H1 (cell line): ENCODE results near the gene POLRMT. TPM values are rescaled to one million over a fixed set of nuclear protein-coding genes. Genes with fewer than 3 reads are reported as not detected.
A peak's percentile ranks its signal among the peaks of the same experiment; 100 is the strongest.

Source experiments
- CTCF ChIA-PET: fragments of 300-600 bp; sonication (Branson Sonifier 250); formaldehyde crosslinking; loops from one replicate; lab custom pipeline; 2021; ENCODE audit not compliant: partially characterized antibody; lab: Charles Lee
- POLR2A ChIA-PET: fragments of 300-600 bp; sonication (Branson Sonifier 250); formaldehyde crosslinking; loops from one replicate; lab custom pipeline; 2021; ENCODE audit warnings: inconsistent platforms; ENCODE audit not compliant: partially characterized antibody; lab: Charles Lee
- DNase-seq, 2 experiments: peaks; one replicate each; pipeline versions ENCODE4 v3.0.0 to v3.0.0-alpha.2; 2010 to 2022; ENCODE audit warnings: low spot score in 2 of 2, low read depth in 1 of 2, mixed read lengths in 1 of 2
- FAIRE-seq: peaks from 2 replicates; lab custom pipeline; 2011; peaks lifted over from hg19 to GRCh38; lab: Jason Lieb, UNC
- H2AFZ ChIP-seq: 2 replicates; pipeline ENCODE4 v1.8.1; 2012; ENCODE audit warnings: low read length, inconsistent platforms
- H2AK5ac ChIP-seq: 2 replicates; pipeline ENCODE4 v1.6.1; 2013; ENCODE audit warnings: low read depth, low read length
- H2BK120ac ChIP-seq: replicated peaks from 2 replicates; pipeline ENCODE3; 2013; ENCODE audit warnings: low read depth, low read length, inconsistent platforms
- H2BK12ac ChIP-seq: 2 replicates; pipeline ENCODE4 v1.6.1; 2013; ENCODE audit warnings: low read depth, low read length
- H2BK15ac ChIP-seq: 2 replicates; pipeline ENCODE4 v1.6.1; 2013; ENCODE audit warnings: low read length
- H2BK20ac ChIP-seq: 2 replicates; pipeline ENCODE4 v1.6.1; 2013; ENCODE audit warnings: low read length
- H2BK5ac ChIP-seq: 2 replicates; pipeline ENCODE4 v1.6.1; 2013; ENCODE audit warnings: low read depth, low read length
- H3K14ac ChIP-seq: 2 replicates; pipeline ENCODE4 v1.6.1; 2013; ENCODE audit warnings: inconsistent platforms; ENCODE audit not compliant: insufficient read length
- H3K18ac ChIP-seq: 2 replicates; pipeline ENCODE4 v1.6.1; 2013; ENCODE audit warnings: low read length; ENCODE audit errors: extremely low read depth
- H3K23ac ChIP-seq: 2 replicates; pipeline ENCODE4 v1.6.1; 2013; ENCODE audit warnings: inconsistent platforms; ENCODE audit not compliant: insufficient read length
- H3K23me2 ChIP-seq: 2 replicates; pipeline ENCODE4 v1.6.1; 2013; ENCODE audit warnings: low read depth, low read length
- H3K27ac ChIP-seq: 2 replicates; pipeline ENCODE4 v1.6.1; 2011; ENCODE audit warnings: low read depth, low read length, inconsistent platforms
- H3K27me3 ChIP-seq, 4 experiments: replicated peaks in 1 of 4; 1 replicate in 1 of 4; 2 replicates in 3 of 4; pipeline versions ENCODE4 v1.6.1 to v1.8.1; 2011 to 2013; ENCODE audit warnings: low read length in 3 of 4, mild to moderate bottlenecking in 3 of 4, inconsistent platforms in 2 of 4, mixed read lengths in 2 of 4, moderate library complexity in 1 of 4; ENCODE audit not compliant: control insufficient read depth in 3 of 4, insufficient read depth in 3 of 4; ENCODE audit errors: extremely low read depth in 1 of 4
- H3K36me3 ChIP-seq, 4 experiments: 2 replicates each; pipeline versions ENCODE4 v1.6.1 to v1.8.1; 2011 to 2013; ENCODE audit warnings: mild to moderate bottlenecking in 4 of 4, low read length in 3 of 4, moderate library complexity in 2 of 4, control low read depth in 1 of 4, inconsistent platforms in 1 of 4; ENCODE audit not compliant: insufficient read depth in 4 of 4, control insufficient read depth in 2 of 4
- H3K4ac ChIP-seq: replicated peaks from 2 replicates; pipeline ENCODE3; 2013; ENCODE audit warnings: low read length, low read depth, mixed read lengths, inconsistent platforms; ENCODE audit not compliant: insufficient read length
- H3K4me1 ChIP-seq, 4 experiments: replicated peaks in 1 of 4; 1 replicate in 1 of 4; 2 replicates in 3 of 4; pipeline versions ENCODE4 v1.6.1 to v1.8.1; 2011 to 2013; ENCODE audit warnings: low read length in 3 of 4, inconsistent platforms in 2 of 4, mixed read lengths in 1 of 4; ENCODE audit not compliant: insufficient read depth in 4 of 4, control insufficient read depth in 3 of 4
- H3K4me2 ChIP-seq, 2 experiments: 2 replicates each; pipeline versions ENCODE4 v1.6.1 to v1.8.1; 2011 to 2013; ENCODE audit warnings: low read depth in 2 of 2, low read length in 2 of 2, control low read depth in 1 of 2, inconsistent platforms in 1 of 2, mild to moderate bottlenecking in 1 of 2; ENCODE audit not compliant: insufficient read depth in 1 of 2
- H3K4me3 ChIP-seq, 4 experiments: fragments of 200-600, 300-600 bp in 1 of 4; sonication (generic), shearing (Covaris generic), sonication (Bioruptor Twin) in 1 of 4; 2 replicates each; pipeline versions ENCODE4 v1.5.1 to v1.8.1; 2011 to 2016; ENCODE audit warnings: low read length in 4 of 4, low read depth in 3 of 4, control low read depth in 2 of 4, inconsistent platforms in 2 of 4, mild to moderate bottlenecking in 2 of 4, mixed read lengths in 1 of 4, moderate library complexity in 1 of 4; ENCODE audit not compliant: insufficient read depth in 2 of 4; ENCODE audit errors: extremely low read depth in 1 of 4
- H3K56ac ChIP-seq: replicated peaks from 2 replicates; pipeline ENCODE3; 2013; ENCODE audit warnings: low read depth, mild to moderate bottlenecking, mixed read lengths, low read length, inconsistent platforms; ENCODE audit not compliant: insufficient read length
- H3K79me1 ChIP-seq: 2 replicates; pipeline ENCODE4 v1.6.1; 2013; ENCODE audit warnings: low read depth, low read length, control low read depth
- H3K79me2 ChIP-seq, 2 experiments: 2 replicates each; pipeline versions ENCODE4 v1.6.1 to v1.8.1; 2012 to 2013; ENCODE audit warnings: low read length in 2 of 2, mild to moderate bottlenecking in 2 of 2, inconsistent platforms in 1 of 2; ENCODE audit not compliant: insufficient read depth in 2 of 2, control insufficient read depth in 1 of 2
- H3K9ac ChIP-seq, 4 experiments: replicated peaks in 1 of 4; 1 replicate in 1 of 4; 2 replicates in 3 of 4; pipeline versions ENCODE4 v1.6.1 to v1.8.1; 2011 to 2013; ENCODE audit warnings: low read depth in 3 of 4, low read length in 3 of 4, control low read depth in 2 of 4, mild to moderate bottlenecking in 2 of 4, moderate library complexity in 2 of 4, inconsistent platforms in 1 of 4; ENCODE audit errors: extremely low read depth in 1 of 4
- H3K9me3 ChIP-seq, 2 experiments: 2 replicates each; pipeline versions ENCODE4 v1.6.1 to v1.8.1; 2012 to 2013; ENCODE audit warnings: mild to moderate bottlenecking in 2 of 2, moderate library complexity in 2 of 2, control low read depth in 1 of 2, inconsistent platforms in 1 of 2, low read depth in 1 of 2, low read length in 1 of 2, mixed read lengths in 1 of 2; ENCODE audit not compliant: insufficient read depth in 2 of 2
- H4K20me1 ChIP-seq, 2 experiments: replicated peaks in 1 of 2; 2 replicates each; pipeline versions ENCODE3 to v1.8.1; 2011 to 2013; ENCODE audit warnings: inconsistent platforms in 2 of 2, low read length in 2 of 2, mild to moderate bottlenecking in 1 of 2; ENCODE audit not compliant: insufficient read depth in 2 of 2, control insufficient read depth in 1 of 2
- H4K5ac ChIP-seq: 2 replicates; pipeline ENCODE4 v1.6.1; 2013; ENCODE audit warnings: low read length, low read depth, mixed read lengths, inconsistent platforms; ENCODE audit not compliant: insufficient read length
- H4K8ac ChIP-seq: 2 replicates; pipeline ENCODE4 v1.8.0; 2013; ENCODE audit warnings: mild to moderate bottlenecking, moderate library complexity, low read length, inconsistent platforms; ENCODE audit not compliant: insufficient read depth; ENCODE audit errors: extremely low read depth
- H4K91ac ChIP-seq: replicated peaks from 2 replicates; pipeline ENCODE3; 2013; ENCODE audit warnings: low read length, mixed read lengths, inconsistent platforms; ENCODE audit not compliant: insufficient read length
- BCL11A ChIP-seq, 2 experiments: IDR thresholded peaks; one replicate each; pipeline ENCODE4 v1.6.1; 2011; ENCODE audit warnings: low read depth in 2 of 2, low read length in 2 of 2, mild to moderate bottlenecking in 2 of 2
- GABPA ChIP-seq: IDR thresholded peaks from 2 replicates; pipeline ENCODE4 v1.6.1; 2011; ENCODE audit warnings: mild to moderate bottlenecking, low read length, moderate library complexity, borderline replicate concordance; ENCODE audit not compliant: insufficient read depth
- JUND ChIP-seq: IDR thresholded peaks from 2 replicates; pipeline ENCODE4 v1.6.1; 2011; ENCODE audit warnings: mild to moderate bottlenecking, improper control_type of control experiment, low read length
- KDM5A ChIP-seq: fragments of 200-600 bp; IDR thresholded peaks from 2 replicates; pipeline ENCODE4 v1.7.1; 2012; ENCODE audit warnings: mild to moderate bottlenecking, low read length, inconsistent platforms, mixed read lengths
- PHF8 ChIP-seq: fragments of 200-600 bp; sonication (generic); conservative IDR thresholded peaks from 2 replicates; pipeline ENCODE4 v1.7.1; 2012; ENCODE audit warnings: low read depth, mild to moderate bottlenecking, inconsistent platforms, low read length, moderate library complexity
- SP4 ChIP-seq: IDR thresholded peaks from 2 replicates; pipeline ENCODE4 v1.6.1; 2012; ENCODE audit warnings: low read length, inconsistent platforms
- SUZ12 ChIP-seq: fragments of 200-600 bp; sonication (generic); IDR thresholded peaks from 2 replicates; pipeline ENCODE4 v1.6.1; 2012; ENCODE audit warnings: mild to moderate bottlenecking, inconsistent platforms, low read length, moderate library complexity, mixed read lengths
- TAF1 ChIP-seq: IDR thresholded peaks from 2 replicates; pipeline ENCODE4 v1.6.1; 2011; ENCODE audit warnings: mild to moderate bottlenecking, low read depth, low read length
- YY1 ChIP-seq: IDR thresholded peaks from 2 replicates; pipeline ENCODE4 v1.6.1; 2011; ENCODE audit warnings: low read depth, mild to moderate bottlenecking, low read length
- ZNF274 ChIP-seq: IDR thresholded peaks from 2 replicates; pipeline ENCODE4 v1.7.0; 2012; ENCODE audit warnings: low read length, borderline replicate concordance; ENCODE audit errors: extremely low read depth
- WGBS, 2 experiments: shearing (Covaris generic) in 1 of 2; methylation state at CpG; one replicate each; pipeline versions ENCODE4 v1.1.6 to v1.1.7; 2013 to 2015; ENCODE audit warnings: low lambda C conversion rate in 2 of 2, mixed read lengths in 2 of 2, inconsistent platforms in 1 of 2, low coverage in 1 of 2, missing lambda C conversion rate in 1 of 2; ENCODE audit not compliant: insufficient replicate concordance in 2 of 2, insufficient coverage in 1 of 2, insufficient read length in 1 of 2; ENCODE audit errors: extremely low coverage in 1 of 2, missing lambda C conversion rate in 1 of 2; 5-methylcytosine and 5-hydroxymethylcytosine counted together
- polyA plus RNA-seq, 7 experiments: library from polyadenylated mRNA; depleted of rRNA in 3 of 7; stranded (reverse) in 5 of 7; unstranded in 2 of 7; fragments of >200 nt in 5 of 7; fragments of 200-250 nt in 2 of 7; gene quantifications; 1 replicate in 5 of 7; 2 replicates in 1 of 7; 4 replicates in 1 of 7; pipeline versions ENCODE4 v1.2.1 to v1.2.3, GENCODE V29; 2011 to 2013; ENCODE audit warnings: missing spikeins in 2 of 7, mixed read lengths in 2 of 7
- total RNA-seq: library from RNA; stranded (reverse); fragmentation: NEBNext Ultra II Directional; extraction: Animal tissue kit (Norgen Biotek cat#: 25700); gene quantifications from 2 replicates; pipeline ENCODE4 v1.2.1, GENCODE V29; 2021
- TF ChIP-seq, protein P1 (sequence below): IDR thresholded peaks from 2 replicates; pipeline ENCODE4 v1.6.1; 2012; ENCODE audit warnings: inconsistent platforms

The POLRMT gene
- total and polyA plus RNA-seq, 2 of the 8 experiments (the other 6 are each of a cell fraction or from before 2014, with no cell fraction given) = 93.0 to 111 TPM

DNA sequence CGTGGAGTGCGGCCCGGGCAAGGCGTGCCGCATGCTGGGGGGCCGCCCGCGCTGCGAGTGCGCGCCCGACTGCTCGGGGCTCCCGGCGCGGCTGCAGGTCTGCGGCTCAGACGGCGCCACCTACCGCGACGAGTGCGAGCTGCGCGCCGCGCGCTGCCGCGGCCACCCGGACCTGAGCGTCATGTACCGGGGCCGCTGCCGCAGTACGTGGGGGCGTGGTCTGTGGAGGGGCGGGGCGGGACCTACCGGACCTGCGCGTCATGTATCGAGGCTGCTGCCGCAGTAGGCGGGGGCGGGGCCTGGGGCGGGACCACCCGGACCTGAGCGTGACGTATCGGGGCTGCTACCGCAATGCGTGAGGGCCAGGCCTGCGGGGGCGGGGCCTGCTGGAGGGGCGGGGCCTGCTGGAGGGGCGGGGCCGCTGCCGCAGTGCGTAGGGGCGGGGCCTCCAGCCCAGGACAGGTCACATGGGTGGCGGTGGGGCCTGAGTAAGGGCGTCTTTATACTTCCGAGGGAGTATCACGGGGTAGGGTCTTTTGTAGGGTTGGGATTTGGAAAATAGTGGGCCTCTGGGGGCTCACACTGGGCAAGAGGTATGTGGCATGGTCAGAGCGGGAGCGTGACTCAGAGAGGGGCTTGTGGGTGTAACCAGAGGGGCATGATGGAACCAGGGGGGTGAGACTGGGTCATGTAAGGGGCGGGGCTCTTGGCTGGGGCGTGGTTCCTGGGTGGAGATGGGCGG lies 47.1 kb upstream of the POLRMT start:
- POLR2A ChIA-PET = interaction anchor here (0.6 to 2.4 kb wide), 10 partner anchors 10 to 121 kb away, joined by 3 to 11 read pairs (median 4); partner anchors contain the start of genes BSG, PALM and PRSS57
- peak; percentile 99 for DNase-seq
- H3K9me3 ChIP-seq = no peaks in the 10 kb centered on the region
- peak overlapping the region; percentile 97 for H2BK5ac ChIP-seq
- H3K14ac ChIP-seq = no peak overlapping the region
- CTCF ChIA-PET = interaction anchor here (0.8 to 1.8 kb wide), 6 partner anchors 23 to 54 kb away, joined by 4 to 5 read pairs (median 4); no protein-coding TSS in a partner anchor
- peak overlapping the region; percentile 62 for H3K56ac ChIP-seq
- H4K91ac ChIP-seq = peak overlapping the region; percentile 54
- H2AFZ ChIP-seq = peak overlapping the region; percentile 90; the same call in 1 of the 2 replicates
- H3K27ac ChIP-seq = peak overlapping the region; percentile 91
- peak overlapping the region; percentile 61 to 97 (median 66) for H3K4me3 ChIP-seq
- H2AK5ac ChIP-seq = no peak overlapping the region
- peak overlapping the region; percentile 80; the same call in 1 of the 2 replicates for H2BK12ac ChIP-seq
- H4K8ac ChIP-seq = peak overlapping the region; percentile 78
- peaks cover 6% of the 10 kb centered on the region; the same call in 1 of the 2 replicates for H3K23me2 ChIP-seq
- no peak overlapping the region for H3K23ac ChIP-seq
- FAIRE-seq = no peak
- peaks cover 0 to 16% (median 10%) of the 10 kb centered on the region in 4 experiments; a peak in 5 of 7 replicates for H3K27me3 ChIP-seq
- H2BK120ac ChIP-seq = peak overlapping the region; percentile 79
- 0 out of 2 replicates have a peak, but pooled peaks cover 3% of the 10 kb centered on the region for H3K79me1 ChIP-seq
- no peaks in the 10 kb centered on the region for H3K36me3 ChIP-seq
- peak overlapping the region; percentile 46 to 90 (median 60); a peak in 6 of 7 replicates for H3K9ac ChIP-seq
- WGBS, 2 experiments = 0% methylated on average over 20 of the region's 70 CpGs; no CpG with 5 or more reads in 1 of the 2 experiments
- peak overlapping the region; percentile 70 to 90 for H3K4me2 ChIP-seq
- H2BK15ac ChIP-seq = no peak overlapping the region
- H4K20me1 ChIP-seq = peaks cover 0 to 7% of the 10 kb centered on the region in 2 experiments
- peaks cover 0 to 10% (median 1%) of the 10 kb centered on the region in 4 experiments; a peak in 4 of 7 replicates for H3K4me1 ChIP-seq
- H2BK20ac ChIP-seq = no peak overlapping the region
- H3K79me2 ChIP-seq = no peaks in the 10 kb centered on the region
- no peak overlapping the region for H3K4ac ChIP-seq
- peak overlapping the region; percentile 87 for H3K18ac ChIP-seq
- H4K5ac ChIP-seq = peak overlapping the region; percentile 98
- TF ChIP-seq JUND (peak; percentile 43; the same call in 1 of the 2 replicates), PHF8 (peak; percentile 56), TAF1 (peak; percentile 37), GABPA (no peak), SP4 (peak; percentile 92), ZNF274 (no peak), BCL11A (IDR thresholded peaks at IDR 0.05; ENCODE audit: low read depth in 2 of 2, low read length in 2 of 2) (no peak), YY1 (no peak), KDM5A (no peak), SUZ12 (no peak)
- TF ChIP-seq, protein P1, sequence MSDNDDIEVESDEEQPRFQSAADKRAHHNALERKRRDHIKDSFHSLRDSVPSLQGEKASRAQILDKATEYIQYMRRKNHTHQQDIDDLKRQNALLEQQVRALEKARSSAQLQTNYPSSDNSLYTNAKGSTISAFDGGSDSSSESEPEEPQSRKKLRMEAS = peak; percentile 11; the same call in 1 of the 2 replicates
